GM12891 (cell line): ENCODE results near the gene ACAD11.

Experiments
- POLR2A ChIP-seq: IDR thresholded peaks from 2 replicates; pipeline ENCODE4 v1.6.1; 2011; ENCODE audit warnings: low read depth, low read length, control low read depth
- POLR2AphosphoS5 ChIP-seq: IDR thresholded peaks from 2 replicates; pipeline ENCODE4 v1.6.1; 2011; ENCODE audit warnings: low read depth, low read length, control low read depth
- POU2F2 ChIP-seq: IDR thresholded peaks from 2 replicates; pipeline ENCODE4 v1.6.1; 2011; ENCODE audit warnings: low read depth, mild to moderate bottlenecking, control low read depth, low read length, moderate library complexity
- TAF1 ChIP-seq: IDR thresholded peaks from 2 replicates; pipeline ENCODE4 v1.6.1; 2011; ENCODE audit warnings: low read depth, low read length, control low read depth

DNA sequence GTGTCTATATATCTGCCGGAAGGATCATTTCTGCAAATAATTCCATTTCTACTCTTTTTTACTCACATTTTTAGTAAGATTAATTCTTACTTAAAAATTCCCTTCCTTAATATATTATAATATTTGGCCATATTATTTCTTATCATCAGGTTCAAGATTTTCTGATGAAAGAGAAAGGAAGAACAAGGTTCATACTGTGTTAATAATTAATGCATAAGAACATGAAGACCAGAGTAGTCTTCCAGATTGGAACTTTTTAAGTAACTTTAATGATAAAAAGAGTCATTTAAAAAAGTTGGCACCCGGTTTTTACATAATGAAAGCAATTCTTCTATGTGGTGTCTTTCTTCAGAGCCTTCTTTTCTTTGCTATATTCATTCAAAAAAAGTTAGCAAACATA, 61.9 kb downstream of the ACAD11 start:
- no peak for TF ChIP-seq TAF1
- TF ChIP-seq POLR2A = no peak
- no peak for TF ChIP-seq POLR2AphosphoS5
- no peak for TF ChIP-seq POU2F2
